ENCODE measurements around the gene GPR52. TPM values are rescaled to one million over a fixed set of nuclear protein-coding genes. Genes with fewer than 3 reads are reported as not detected.
"Not testable (repeated sequence)": the region's sequence is repeated elsewhere in the genome, so short reads cannot be mapped to it uniquely, and the experiment has no call there.

GPR52 gene
- total and polyA plus RNA-seq, 2 donors (not counting 3 experiments of a cell fraction or from before 2014, with no cell fraction given): 0.33 to 2.2 TPM

- POLR2A ChIA-PET: no interaction called here
- FAIRE-seq (no peak), DNase-seq (ENCODE audit: low read depth, low spot score) (no peak)
- TF ChIP-seq POLR2AphosphoS5 (IDR thresholded peaks at IDR 0.05; ENCODE audit: insufficient read depth, low read depth, low read length): no peak
- no peak for TF ChIP-seq CTCF (IDR thresholded peaks at IDR 0.05; ENCODE audit: extremely low read depth in 1 of 2, insufficient read depth in 1 of 2, low read depth in 1 of 2, low read length in 2 of 2)
- no peak for TF ChIP-seq GATA2 (IDR thresholded peaks at IDR 0.05; ENCODE audit: insufficient read depth, insufficient read length, low read depth, low read length)
- no peak for TF ChIP-seq FOS (IDR thresholded peaks at IDR 0.05; ENCODE audit: borderline replicate concordance, insufficient read depth, low read length)
- no peak for TF ChIP-seq POLR2A (IDR thresholded peaks at IDR 0.05; ENCODE audit: low read depth, low read length)
- no peak for TF ChIP-seq EZH2 (IDR thresholded peaks at IDR 0.05; ENCODE audit: borderline replicate concordance, low read depth, low read length, severe bottlenecking)
- no peak for TF ChIP-seq MAX (IDR thresholded peaks at IDR 0.05; ENCODE audit: insufficient read depth, insufficient read length)
- TF ChIP-seq MYC (IDR thresholded peaks at IDR 0.05; ENCODE audit: low read depth, low read length): no peak
- TF ChIP-seq JUN (IDR thresholded peaks at IDR 0.05; ENCODE audit: borderline replicate concordance, insufficient read depth, insufficient read length, low read depth): no peak
- H3K79me2 ChIP-seq (ENCODE audit: control insufficient read depth, insufficient read depth, low read length): no peaks in the 10 kb centered on the region
- no peaks in the 10 kb centered on the region for H4K20me1 ChIP-seq (replicated peaks; ENCODE audit: control insufficient read depth, extremely low read depth, insufficient read depth, low read length)
- intact Hi-C loops (cut with micrococcal nuclease) (no loop called here), dilution Hi-C loops (cut with MboI; ENCODE audit: extremely low pct_ligation_motif_present, low sequenced_read_pairs) (no loop called here)
- no TSS peak for BruUV-seq (replicated peaks)
- no peak overlapping the region for H3K9ac ChIP-seq (replicated peaks; ENCODE audit: extremely low read depth, insufficient read depth, low read length)
- H3K27ac ChIP-seq (ENCODE audit: insufficient read depth, low read depth, low read length): no peak overlapping the region
- no peaks in the 10 kb centered on the region for H3K9me3 ChIP-seq (replicated peaks; ENCODE audit: control insufficient read depth, insufficient read depth, low read length)
- H3K4me3 ChIP-seq (replicated peaks in 1 of 3; ENCODE audit: insufficient read depth in 1 of 3, low read depth in 1 of 3, low read length in 3 of 3): no peak overlapping the region
- no peaks in the 10 kb centered on the region for H3K36me3 ChIP-seq (ENCODE audit: control insufficient read depth in 2 of 2, extremely low read depth in 1 of 2, insufficient read depth in 2 of 2, low read length in 2 of 2)
- H3K9me1 ChIP-seq (replicated peaks; ENCODE audit: control insufficient read depth, extremely low read depth, insufficient read depth, low read length): no peaks in the 10 kb centered on the region
- no peak overlapping the region for H2AFZ ChIP-seq (ENCODE audit: low read depth, low read length)
- H3K4me2 ChIP-seq (ENCODE audit: insufficient read depth, low read length): no peak overlapping the region
- CTCF ChIA-PET: no interaction called here
- no peaks in the 10 kb centered on the region for H3K4me1 ChIP-seq (ENCODE audit: control insufficient read depth, extremely low read depth, insufficient read depth, low read length)
- H3K27me3 ChIP-seq (ENCODE audit: control insufficient read depth in 2 of 2, insufficient read depth in 2 of 2, low read length in 2 of 2): no peaks in the 10 kb centered on the region
These were observed 39.6 kb upstream of the GPR52 start for GRCh38 chr1:174408146-174408545.

DNA sequence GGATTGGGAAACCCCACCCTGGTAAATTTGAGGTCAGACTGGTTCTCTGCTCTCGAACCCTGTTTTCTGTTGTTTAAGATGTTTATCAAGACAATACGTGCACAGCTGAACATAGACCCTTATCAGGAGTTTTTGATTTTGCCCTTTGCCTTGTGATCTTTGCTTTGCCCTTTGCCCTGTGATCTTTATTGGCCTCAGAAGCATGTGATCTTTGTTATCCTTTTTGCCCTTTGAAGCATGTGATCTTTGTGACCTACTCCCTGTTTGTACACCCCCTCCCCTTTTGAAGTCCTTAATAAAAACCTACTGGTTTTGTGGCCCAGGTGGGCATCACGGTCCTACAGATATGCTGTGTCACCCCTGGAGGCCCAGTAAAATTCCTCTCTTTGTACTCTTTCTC, 38.0 kb upstream of the GPR52 start:
- not testable (repeated sequence) for FAIRE-seq

More for the DNA sequence above, 38.0 kb upstream of the GPR52 start:
- H4K20me1 ChIP-seq (replicated peaks; ENCODE audit: control insufficient read depth, extremely low read depth, insufficient read depth, low read length); DNase-seq (ENCODE audit: low read depth, low spot score); H3K9me3 ChIP-seq (replicated peaks; ENCODE audit: control insufficient read depth, insufficient read depth, low read length); H3K4me2 ChIP-seq (ENCODE audit: insufficient read depth, low read length); BruUV-seq (replicated peaks); POLR2A ChIA-PET; H3K9ac ChIP-seq (replicated peaks; ENCODE audit: extremely low read depth, insufficient read depth, low read length); CTCF ChIA-PET; H3K79me2 ChIP-seq (ENCODE audit: control insufficient read depth, insufficient read depth, low read length); H3K27me3 ChIP-seq (ENCODE audit: control insufficient read depth in 2 of 2, insufficient read depth in 2 of 2, low read length in 2 of 2); H2AFZ ChIP-seq (ENCODE audit: low read depth, low read length); H3K4me1 ChIP-seq (ENCODE audit: control insufficient read depth, extremely low read depth, insufficient read depth, low read length); H3K4me3 ChIP-seq (replicated peaks in 1 of 3; ENCODE audit: insufficient read depth in 1 of 3, low read depth in 1 of 3, low read length in 3 of 3); H3K9me1 ChIP-seq (replicated peaks; ENCODE audit: control insufficient read depth, extremely low read depth, insufficient read depth, low read length); intact Hi-C loops (cut with micrococcal nuclease); H3K36me3 ChIP-seq (ENCODE audit: control insufficient read depth in 2 of 2, extremely low read depth in 1 of 2, insufficient read depth in 2 of 2, low read length in 2 of 2); H3K27ac ChIP-seq (ENCODE audit: insufficient read depth, low read depth, low read length); dilution Hi-C loops (cut with MboI; ENCODE audit: extremely low pct_ligation_motif_present, low sequenced_read_pairs): not testable (repeated sequence)

All from endothelial cell of umbilical vein (primary cell).